ENCODE data around the gene CDK18.

- TF ChIP-seq CTCF (IDR thresholded peaks at IDR 0.05) (peak in 1 of 4 experiments; percentile 5), POLR2A (IDR thresholded peaks at IDR 0.05) (peak; percentile 87)
Measured at GRCh38 chr1:205504311-205505075, at the start of gene CDK18.
